HepG2 (cell line): Measurements from ENCODE around the gene ATP7A. TPM values are rescaled to one million over a fixed set of nuclear protein-coding genes. Genes with fewer than 3 reads are reported as not detected.

Experiments used
- ARID2 ChIP-seq: sonication (generic); formaldehyde crosslinking; IDR thresholded peaks from 2 replicates; pipeline ENCODE4 v1.8.1; 2022; ENCODE audit warnings: mild to moderate bottlenecking, missing genetic modification reagents, borderline replicate concordance
- DZIP1 ChIP-seq: sonication (generic); formaldehyde crosslinking; IDR thresholded peaks from 2 replicates; pipeline ENCODE4 v1.5.0; 2020; ENCODE audit warnings: mild to moderate bottlenecking, missing genetic modification reagents
- ELF3 ChIP-seq: IDR thresholded peaks from 2 replicates; pipeline ENCODE4 v1.6.1; 2016; ENCODE audit warnings: missing genetic modification reagents, missing compliant biosample characterization
- EP300 ChIP-seq, 3 experiments: sonication (generic) in 1 of 3; formaldehyde crosslinking in 1 of 3; IDR thresholded peaks; 2 replicates each; pipeline versions ENCODE4 v1.5.1 to v1.6.1; 2011 to 2020; ENCODE audit warnings: low read depth in 2 of 3, low read length in 2 of 3, borderline replicate concordance in 1 of 3, improper control_type of control experiment in 1 of 3, mild to moderate bottlenecking in 1 of 3, missing genetic modification reagents in 1 of 3, moderate library complexity in 1 of 3
- FOXP1 ChIP-seq, 2 experiments: fragments of 450-650 bp in 1 of 2; IDR thresholded peaks; 2 replicates each; pipeline ENCODE4 v1.6.1; 2017 to 2018; ENCODE audit warnings: antibody characterized with exemption in 1 of 2
- IKZF5 ChIP-seq: IDR thresholded peaks from 2 replicates; pipeline ENCODE4 v1.6.1; 2018; ENCODE audit warnings: missing genetic modification reagents, mild to moderate bottlenecking, missing compliant biosample characterization
- PHF20 ChIP-seq: sonication (generic); formaldehyde crosslinking; IDR thresholded peaks from 2 replicates; pipeline ENCODE4 v1.5.0; 2020; ENCODE audit warnings: mild to moderate bottlenecking, missing genetic modification reagents
- RFX3 ChIP-seq: IDR thresholded peaks from 2 replicates; pipeline ENCODE4 v1.6.1; 2016; ENCODE audit warnings: missing biosample characterization, missing genetic modification reagents
- RXRA ChIP-seq: sonication (generic); formaldehyde crosslinking; IDR thresholded peaks from 2 replicates; pipeline ENCODE4 v1.5.1; 2020; ENCODE audit warnings: missing genetic modification reagents
- SOX13 ChIP-seq, 3 experiments: fragments of 450-650 bp in 1 of 3; sonication (generic) in 1 of 3; formaldehyde crosslinking in 1 of 3; IDR thresholded peaks in 2 of 3; conservative IDR thresholded peaks in 1 of 3; 2 replicates each; pipeline versions ENCODE4 v1.5.0 to v1.6.1; 2016 to 2020; ENCODE audit warnings: antibody characterized with exemption in 1 of 3, mild to moderate bottlenecking in 1 of 3, missing compliant biosample characterization in 1 of 3, missing genetic modification reagents in 1 of 3, moderate library complexity in 1 of 3
- SRF ChIP-seq: IDR thresholded peaks from 2 replicates; pipeline ENCODE4 v1.6.1; 2011; ENCODE audit warnings: mild to moderate bottlenecking, low read depth, low read length, moderate library complexity
- TERF1 ChIP-seq: sonication (generic); formaldehyde crosslinking; IDR thresholded peaks from 2 replicates; pipeline ENCODE4 v1.8.0; 2022; ENCODE audit warnings: mild to moderate bottlenecking, missing genetic modification reagents, moderate library complexity
- ZNF460 ChIP-seq: sonication (generic); formaldehyde crosslinking; IDR thresholded peaks from 2 replicates; pipeline ENCODE4 v1.5.1; 2020; ENCODE audit warnings: missing genetic modification reagents, mild to moderate bottlenecking, borderline replicate concordance
- ZNF629 ChIP-seq: sonication (generic); formaldehyde crosslinking; conservative IDR thresholded peaks from 2 replicates; pipeline ENCODE4 v1.5.0; 2020; ENCODE audit warnings: missing genetic modification reagents
- ZSCAN30 ChIP-seq: sonication (generic); formaldehyde crosslinking; IDR thresholded peaks from 2 replicates; pipeline ENCODE4 v1.5.0; 2020; ENCODE audit warnings: mild to moderate bottlenecking, missing genetic modification reagents
- polyA plus RNA-seq, 8 experiments: library from polyadenylated mRNA; depleted of rRNA in 3 of 8; stranded (reverse) in 7 of 8; unstranded in 1 of 8; fragments of >200 nt; fragmentation: Illumina TruSeq in 4 of 8; extraction: Trizol in 4 of 8; gene quantifications; 2 replicates each; pipeline versions ENCODE4 v1.2.1 to v1.2.3, GENCODE V29; 2011 to 2016; ENCODE audit warnings: low read depth in 4 of 8, missing spikeins in 1 of 8, mixed read lengths in 1 of 8; ENCODE audit not compliant: insufficient read depth in 1 of 8
- total RNA-seq, 5 experiments: library from RNA; depleted of rRNA; stranded (reverse); fragments of >200 nt; fragmentation: Illumina TruSeq; extraction: Trizol; gene quantifications; 2 replicates each; pipeline ENCODE4 v1.2.3, GENCODE V29; 2016; ENCODE audit warnings: low read depth in 1 of 5
- TF ChIP-seq, protein P1 (sequence below): sonication (generic); formaldehyde crosslinking; IDR thresholded peaks from 2 replicates; pipeline ENCODE4 v1.5.0; 2020; ENCODE audit warnings: mild to moderate bottlenecking, missing genetic modification reagents, borderline replicate concordance

The ATP7A gene
- total and polyA plus RNA-seq, 2 of the 13 experiments (the other 11 are each of a cell fraction or from before 2014, with no cell fraction given) = 1.7 to 4.7 TPM

DNA sequence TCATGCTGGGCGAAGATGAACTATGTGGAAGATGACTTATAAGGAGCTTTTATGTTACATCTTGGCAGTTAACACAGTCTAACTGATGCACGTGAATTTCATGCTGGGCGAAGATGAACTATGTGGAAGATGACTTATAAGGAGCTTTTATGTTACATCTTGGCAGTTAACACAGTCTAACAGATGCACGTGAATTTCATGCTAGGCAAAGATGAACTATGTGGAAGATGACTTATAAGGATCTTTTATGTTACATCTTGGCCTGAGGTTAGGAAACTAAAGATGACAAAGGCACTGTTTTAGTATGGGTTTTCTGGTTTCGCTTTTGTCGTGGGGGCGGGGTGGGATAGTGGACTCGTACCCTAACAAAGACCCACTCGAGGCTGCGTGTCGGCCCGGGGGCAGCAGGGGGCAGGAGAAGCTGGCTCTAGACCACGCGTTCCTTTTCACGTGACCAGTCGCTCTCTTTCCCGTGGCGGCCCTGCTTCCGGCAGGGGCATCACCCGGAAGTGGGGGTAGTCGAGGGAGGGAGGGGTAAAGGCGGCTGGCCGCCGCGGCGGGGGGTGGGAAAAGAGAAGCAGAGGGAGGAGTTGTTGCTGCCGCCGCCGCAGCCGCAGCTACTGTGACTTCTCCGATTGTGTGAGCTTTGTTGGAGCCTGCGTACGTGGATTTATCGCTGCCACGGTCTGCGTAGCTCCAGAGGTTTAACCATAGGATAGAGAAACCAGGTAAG lies at the start of gene ATP7A (continued):
- TF ChIP-seq FOXP1 (IDR thresholded peaks at IDR 0.05) = no peak
- no peak for TF ChIP-seq FOXP1 (CRISPR knock-in tag; IDR thresholded peaks at IDR 0.05)
- no peak for TF ChIP-seq ZSCAN30 (CRISPR knock-in tag)
- TF ChIP-seq IKZF5 (CRISPR knock-in tag) = no peak
- TF ChIP-seq ARID2 (CRISPR knock-in tag) = no peak
- TF ChIP-seq, protein P1, sequence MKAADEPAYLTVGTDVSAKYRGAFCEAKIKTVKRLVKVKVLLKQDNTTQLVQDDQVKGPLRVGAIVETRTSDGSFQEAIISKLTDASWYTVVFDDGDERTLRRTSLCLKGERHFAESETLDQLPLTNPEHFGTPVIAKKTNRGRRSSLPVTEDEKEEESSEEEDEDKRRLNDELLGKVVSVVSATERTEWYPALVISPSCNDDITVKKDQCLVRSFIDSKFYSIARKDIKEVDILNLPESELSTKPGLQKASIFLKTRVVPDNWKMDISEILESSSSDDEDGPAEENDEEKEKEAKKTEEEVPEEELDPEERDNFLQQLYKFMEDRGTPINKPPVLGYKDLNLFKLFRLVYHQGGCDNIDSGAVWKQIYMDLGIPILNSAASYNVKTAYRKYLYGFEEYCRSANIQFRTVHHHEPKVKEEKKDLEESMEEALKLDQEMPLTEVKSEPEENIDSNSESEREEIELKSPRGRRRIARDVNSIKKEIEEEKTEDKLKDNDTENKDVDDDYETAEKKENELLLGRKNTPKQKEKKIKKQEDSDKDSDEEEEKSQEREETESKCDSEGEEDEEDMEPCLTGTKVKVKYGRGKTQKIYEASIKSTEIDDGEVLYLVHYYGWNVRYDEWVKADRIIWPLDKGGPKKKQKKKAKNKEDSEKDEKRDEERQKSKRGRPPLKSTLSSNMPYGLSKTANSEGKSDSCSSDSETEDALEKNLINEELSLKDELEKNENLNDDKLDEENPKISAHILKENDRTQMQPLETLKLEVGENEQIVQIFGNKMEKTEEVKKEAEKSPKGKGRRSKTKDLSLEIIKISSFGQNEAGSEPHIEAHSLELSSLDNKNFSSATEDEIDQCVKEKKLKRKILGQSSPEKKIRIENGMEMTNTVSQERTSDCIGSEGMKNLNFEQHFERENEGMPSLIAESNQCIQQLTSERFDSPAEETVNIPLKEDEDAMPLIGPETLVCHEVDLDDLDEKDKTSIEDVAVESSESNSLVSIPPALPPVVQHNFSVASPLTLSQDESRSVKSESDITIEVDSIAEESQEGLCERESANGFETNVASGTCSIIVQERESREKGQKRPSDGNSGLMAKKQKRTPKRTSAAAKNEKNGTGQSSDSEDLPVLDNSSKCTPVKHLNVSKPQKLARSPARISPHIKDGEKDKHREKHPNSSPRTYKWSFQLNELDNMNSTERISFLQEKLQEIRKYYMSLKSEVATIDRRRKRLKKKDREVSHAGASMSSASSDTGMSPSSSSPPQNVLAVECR (CRISPR knock-in tag) = peak; percentile 56; the same call in 1 of the 2 replicates
- no peak for TF ChIP-seq SRF
- no peak for TF ChIP-seq SOX13 (IDR thresholded peaks at IDR 0.05)
- TF ChIP-seq SOX13 (CRISPR knock-in tag; conservative IDR thresholded peaks at IDR 0.05 in 1 of 2, IDR thresholded peaks at IDR 0.05 in 1 of 2) = peak in 1 of 2 experiments; percentile 39; a peak in 1 of 4 replicates
- no peak for TF ChIP-seq DZIP1 (CRISPR knock-in tag)
- TF ChIP-seq RXRA = 0 out of 2 replicates have a peak, but pooled peaks have one; percentile 48
- no peak for TF ChIP-seq RFX3 (CRISPR knock-in tag)
- TF ChIP-seq ELF3 (CRISPR knock-in tag) = peak; percentile 73
- TF ChIP-seq ZNF629 (CRISPR knock-in tag) = no peak
- peak in 1 of 2 experiments; percentile 27; a peak in 1 of 4 replicates for TF ChIP-seq EP300 (IDR thresholded peaks at IDR 0.05; ENCODE audit: low read depth in 2 of 2, low read length in 2 of 2)
- no peak for TF ChIP-seq EP300 (CRISPR knock-in tag; IDR thresholded peaks at IDR 0.05; ENCODE audit: borderline replicate concordance)
- TF ChIP-seq ZNF460 (CRISPR knock-in tag) = no peak
- TF ChIP-seq PHF20 (CRISPR knock-in tag) = peak; percentile 77; the same call in 1 of the 2 replicates
- no peak for TF ChIP-seq TERF1 (CRISPR knock-in tag)
